MM.1S (cell line): Measurements from ENCODE around the gene TMTC2.

Source experiments
- EZH2 ChIP-seq: fragments of 300-600 bp; sonication (generic); optimal IDR thresholded peaks from 2 replicates; pipeline ENCODE3; 2017; ENCODE audit warnings: low read depth, mild to moderate bottlenecking, antibody characterized with exemption, low read length, mixed read lengths
- EZH2phosphoT487 ChIP-seq: fragments of 300-600 bp; sonication (generic); IDR thresholded peaks from 2 replicates; pipeline ENCODE4 v1.6.1; 2018; ENCODE audit warnings: antibody characterized with exemption, low read length
- TF ChIP-seq, protein P1 (sequence below): fragments of 300-600 bp; sonication (generic); IDR thresholded peaks from 2 replicates; pipeline ENCODE4 v1.5.1; 2016; ENCODE audit warnings: antibody characterized with exemption, low read length, mixed read lengths

DNA sequence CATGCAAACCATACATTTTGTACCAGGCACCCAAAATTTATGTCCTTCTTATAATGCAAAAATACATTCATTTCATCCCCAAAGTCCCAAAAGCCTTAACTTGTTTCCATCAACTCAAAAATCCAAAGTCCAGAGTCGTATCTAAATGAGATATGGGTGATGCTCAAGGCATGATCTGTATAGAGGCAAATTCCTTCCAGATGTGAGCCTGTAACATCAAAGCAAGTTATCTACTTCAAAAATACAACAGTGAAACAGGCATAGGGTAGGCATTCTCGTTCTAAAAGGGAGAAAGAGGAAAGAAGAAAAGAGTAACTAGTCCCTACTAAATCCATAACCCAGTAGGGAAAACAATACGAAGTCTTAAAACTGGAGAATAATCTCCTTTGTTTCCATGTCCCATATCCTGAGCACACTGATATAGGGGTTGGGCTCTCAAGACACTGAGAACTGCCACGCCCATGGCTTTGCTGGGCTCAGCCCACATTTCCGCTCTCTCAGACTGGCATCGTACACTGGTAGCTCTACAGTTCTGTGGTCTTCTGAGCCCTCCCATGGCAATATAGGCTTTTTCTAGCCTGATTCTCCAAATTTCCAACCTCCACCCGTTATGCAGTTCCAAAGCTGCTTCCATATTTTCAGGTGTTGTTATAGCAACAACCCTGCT lies 232.8 kb downstream of the TMTC2 start:
- TF ChIP-seq, protein P1, sequence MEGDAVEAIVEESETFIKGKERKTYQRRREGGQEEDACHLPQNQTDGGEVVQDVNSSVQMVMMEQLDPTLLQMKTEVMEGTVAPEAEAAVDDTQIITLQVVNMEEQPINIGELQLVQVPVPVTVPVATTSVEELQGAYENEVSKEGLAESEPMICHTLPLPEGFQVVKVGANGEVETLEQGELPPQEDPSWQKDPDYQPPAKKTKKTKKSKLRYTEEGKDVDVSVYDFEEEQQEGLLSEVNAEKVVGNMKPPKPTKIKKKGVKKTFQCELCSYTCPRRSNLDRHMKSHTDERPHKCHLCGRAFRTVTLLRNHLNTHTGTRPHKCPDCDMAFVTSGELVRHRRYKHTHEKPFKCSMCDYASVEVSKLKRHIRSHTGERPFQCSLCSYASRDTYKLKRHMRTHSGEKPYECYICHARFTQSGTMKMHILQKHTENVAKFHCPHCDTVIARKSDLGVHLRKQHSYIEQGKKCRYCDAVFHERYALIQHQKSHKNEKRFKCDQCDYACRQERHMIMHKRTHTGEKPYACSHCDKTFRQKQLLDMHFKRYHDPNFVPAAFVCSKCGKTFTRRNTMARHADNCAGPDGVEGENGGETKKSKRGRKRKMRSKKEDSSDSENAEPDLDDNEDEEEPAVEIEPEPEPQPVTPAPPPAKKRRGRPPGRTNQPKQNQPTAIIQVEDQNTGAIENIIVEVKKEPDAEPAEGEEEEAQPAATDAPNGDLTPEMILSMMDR = no peak
- TF ChIP-seq EZH2 (no peak), EZH2phosphoT487 (no peak)
